Measurements from ENCODE around the gene LRP4.
"Not testable (repeated sequence)": the region's sequence is repeated elsewhere in the genome, so short reads cannot be mapped to it uniquely, and the experiment has no call there.

The LRP4 gene

GRCh38 chr11:46947399-46948077 lies 29.2 kb upstream of the LRP4 start:
- no peak for DNase-seq
- Histone ChIP-seq H3K9me3 (no peaks in the 10 kb centered on the region), H3K4me1 (no peaks in the 10 kb centered on the region), H3K36me3 (no peaks in the 10 kb centered on the region), H3K27me3 (no peaks in the 10 kb centered on the region), H3K4me3 (ENCODE audit: low read depth, low read length) (no peak overlapping the region)
- TF ChIP-seq CTCF (IDR thresholded peaks at IDR 0.05; ENCODE audit: low read depth, low read length) = no peak

GRCh38 chr11:46944356-46945075 lies 26.2 kb upstream of the LRP4 start:
- Histone ChIP-seq H3K4me3 (ENCODE audit: low read depth, low read length) (no peak overlapping the region), H3K36me3 (no peaks in the 10 kb centered on the region), H3K4me1 (no peaks in the 10 kb centered on the region), H3K9me3 (no peaks in the 10 kb centered on the region), H3K27me3 (no peaks in the 10 kb centered on the region)
- no peak for DNase-seq
- no peak for TF ChIP-seq CTCF (IDR thresholded peaks at IDR 0.05; ENCODE audit: low read depth, low read length)

DNA sequence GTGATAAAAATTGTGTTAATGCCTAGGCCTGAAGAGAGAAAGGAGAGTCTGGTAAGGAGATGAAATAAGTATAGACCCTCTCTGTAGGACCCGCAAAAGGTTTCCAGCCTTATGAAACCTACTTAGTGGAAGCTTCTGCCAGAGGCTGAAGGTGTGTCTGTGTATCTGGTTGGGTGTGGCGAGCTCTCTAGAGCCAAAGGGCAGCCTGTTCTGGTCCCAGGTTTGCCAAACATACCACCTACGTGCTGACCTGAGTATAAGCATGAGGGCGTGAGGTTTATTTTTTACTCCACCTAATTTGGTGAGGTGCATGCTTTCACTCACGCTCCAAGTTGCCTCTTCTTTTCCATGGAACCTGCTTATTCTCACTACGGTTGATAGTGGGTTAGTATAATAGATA lies 23.8 kb upstream of the LRP4 start:
- H3K9me3 ChIP-seq = no peaks in the 10 kb centered on the region
- H3K4me3 ChIP-seq (ENCODE audit: low read depth, low read length) = no peak overlapping the region
- DNase-seq = no peak

GRCh38 chr11:46936138-46937110 lies 18.1 kb upstream of the LRP4 start, which contains the start of gene CSTPP1:
Gene CSTPP1 (plus strand): TSS chr11:46936761. CDS start chr11:46936806, 45 bp downstream.
- DNase-seq = peak; percentile 89
- H3K36me3 ChIP-seq = no peaks in the 10 kb centered on the region
- H3K4me1 ChIP-seq = no peaks in the 10 kb centered on the region
- no peaks in the 10 kb centered on the region for H3K9me3 ChIP-seq
- H3K27me3 ChIP-seq = no peaks in the 10 kb centered on the region
- no peak for TF ChIP-seq CTCF (IDR thresholded peaks at IDR 0.05; ENCODE audit: low read depth, low read length)
- peak within 1 kb of the TSS; percentile 69 for H3K4me3 ChIP-seq (ENCODE audit: low read depth, low read length)

More for the DNA sequence above, 23.8 kb upstream of the LRP4 start:
- TF ChIP-seq CTCF (IDR thresholded peaks at IDR 0.05; ENCODE audit: low read depth, low read length) = no peak
- no peaks in the 10 kb centered on the region for H3K36me3 ChIP-seq
- no peaks in the 10 kb centered on the region for H3K4me1 ChIP-seq
- no peaks in the 10 kb centered on the region for H3K27me3 ChIP-seq

GRCh38 chr11:46930089-46930488 lies 11.7 kb upstream of the LRP4 start:
- H3K27me3 ChIP-seq = no peaks in the 10 kb centered on the region
- no peak for TF ChIP-seq CTCF (IDR thresholded peaks at IDR 0.05; ENCODE audit: low read depth, low read length)
- no peaks in the 10 kb centered on the region for H3K36me3 ChIP-seq

DNA sequence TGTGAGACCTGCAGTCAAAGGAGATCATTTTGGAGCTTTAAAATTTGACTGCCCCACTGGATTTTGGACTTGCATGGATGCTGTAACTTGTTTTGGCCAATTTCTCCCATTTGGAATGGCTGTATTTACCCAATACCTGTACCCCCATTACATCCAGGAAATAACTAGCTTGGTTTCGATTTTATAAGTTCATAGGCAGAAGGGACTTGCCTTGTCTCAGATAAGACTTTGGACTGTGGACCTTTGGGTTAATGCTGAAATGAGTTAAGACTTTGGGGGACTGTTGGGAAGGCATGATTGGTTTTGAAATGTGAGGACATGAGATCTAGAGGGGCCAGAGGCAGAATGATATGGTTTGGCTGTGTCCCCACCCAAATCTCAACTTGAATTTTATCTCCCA lies 10.4 kb upstream of the LRP4 start:
- H3K4me1 ChIP-seq; H3K27me3 ChIP-seq; DNase-seq; H3K9me3 ChIP-seq; H3K36me3 ChIP-seq; H3K4me3 ChIP-seq (ENCODE audit: low read depth, low read length): not testable (repeated sequence)

More at GRCh38 chr11:46930089-46930488, 11.7 kb upstream of the LRP4 start:
- Histone ChIP-seq H3K4me3 (ENCODE audit: low read depth, low read length) (no peak overlapping the region), H3K4me1 (no peaks in the 10 kb centered on the region), H3K9me3 (no peaks in the 10 kb centered on the region)
- DNase-seq = no peak

- not testable (repeated sequence) for H3K9me3 ChIP-seq; DNase-seq; H3K36me3 ChIP-seq; H3K4me3 ChIP-seq (ENCODE audit: low read depth, low read length); H3K27me3 ChIP-seq; H3K4me1 ChIP-seq
Observed at GRCh38 chr11:46927928-46928327, 9.6 kb upstream of the LRP4 start.
